OCI-LY1 (cell line): ENCODE data around the gene QSER1.

ENCODE experiments used
- H2AFZ ChIP-seq: fragments of 200-600 bp; sonication (generic), shearing (Covaris generic); 2 replicates; pipeline ENCODE4 v1.6.0; 2014; ENCODE audit warnings: antibody characterized with exemption, mild to moderate bottlenecking, low read length
- H3F3A ChIP-seq: fragments of 200-600 bp; sonication (generic), shearing (Covaris generic); 2 replicates; pipeline ENCODE4 v1.6.0; 2014; ENCODE audit warnings: mild to moderate bottlenecking, antibody characterized with exemption, low read length, moderate library complexity; ENCODE audit not compliant: insufficient read depth
- H3K27ac ChIP-seq: fragments of 200-600 bp; sonication (generic); 2 replicates; pipeline ENCODE4 v1.5.1; 2014; ENCODE audit warnings: low read length, mixed run types, mild to moderate bottlenecking, low read depth; ENCODE audit not compliant: poor library complexity, severe bottlenecking
- H3K27me3 ChIP-seq: fragments of 200-600 bp; sonication (generic); 2 replicates; pipeline ENCODE4 v1.6.0; 2014; ENCODE audit warnings: antibody characterized with exemption, mild to moderate bottlenecking, low read length, moderate library complexity; ENCODE audit not compliant: insufficient read depth
- H3K36me3 ChIP-seq: fragments of 200-600 bp; sonication (generic); 2 replicates; pipeline ENCODE4 v1.6.1; 2014; ENCODE audit warnings: mild to moderate bottlenecking, antibody characterized with exemption, low read length, moderate library complexity, mixed read lengths; ENCODE audit not compliant: insufficient read depth
- H3K4me1 ChIP-seq: fragments of 200-600 bp; sonication (generic); 2 replicates; pipeline ENCODE4 v1.5.1; 2014; ENCODE audit warnings: mild to moderate bottlenecking, low read length, moderate library complexity; ENCODE audit not compliant: insufficient read depth, severe bottlenecking
- H3K4me2 ChIP-seq: fragments of 200-600 bp; sonication (generic), shearing (Covaris generic); 2 replicates; pipeline ENCODE4 v1.6.1; 2014; ENCODE audit warnings: low read length
- H3K4me3 ChIP-seq: fragments of 200-600 bp; sonication (generic); 2 replicates; pipeline ENCODE4 v1.5.1; 2014; ENCODE audit warnings: low read length, low read depth, mild to moderate bottlenecking, mixed read lengths; ENCODE audit not compliant: poor library complexity, severe bottlenecking
- H3K79me2 ChIP-seq: fragments of 200-600 bp; shearing (Covaris generic); 2 replicates; pipeline ENCODE4 v1.6.1; 2016; ENCODE audit warnings: mixed run types, low read length, mixed read lengths; ENCODE audit not compliant: insufficient read depth
- H3K9ac ChIP-seq: fragments of 200-600 bp; sonication (generic), shearing (Covaris generic); 2 replicates; pipeline ENCODE4 v1.6.1; 2014; ENCODE audit warnings: mild to moderate bottlenecking, low read length, mixed read lengths
- H3K9me2 ChIP-seq: fragments of 200-600 bp; sonication (generic), shearing (Covaris generic); 2 replicates; pipeline ENCODE4 v1.6.1; 2014; ENCODE audit warnings: low read depth, mild to moderate bottlenecking, low read length, mixed read lengths
- H3K9me3 ChIP-seq: fragments of 200-600 bp; shearing (Covaris generic); 2 replicates; pipeline ENCODE4 v1.6.1; 2014; ENCODE audit warnings: low read length, mixed read lengths
- H4K20me1 ChIP-seq: fragments of 200-600 bp; sonication (generic), shearing (Covaris generic); 2 replicates; pipeline ENCODE4 v1.6.0; 2016; ENCODE audit warnings: mild to moderate bottlenecking, low read length; ENCODE audit not compliant: insufficient read depth
- CTCF ChIP-seq: fragments of 200-600 bp; sonication (generic), shearing (Covaris generic); IDR thresholded peaks from 2 replicates; pipeline ENCODE4 v1.5.1; 2017; ENCODE audit warnings: mild to moderate bottlenecking, antibody characterized with exemption, low read length, moderate library complexity, mixed read lengths
- EZH2 ChIP-seq: fragments of 200-600 bp; sonication (generic), shearing (Covaris generic); IDR thresholded peaks from 2 replicates; pipeline ENCODE4 v1.8.0; 2017; ENCODE audit warnings: borderline replicate concordance, mixed run types, mild to moderate bottlenecking, antibody characterized with exemption, low read length, moderate library complexity, mixed read lengths

QSER1 gene

GRCh38 chr11:32939046-32939445 lies 46.4 kb downstream of the QSER1 start:
- Histone ChIP-seq H3K79me2 (0 out of 2 replicates have a peak, but pooled peaks cover 7% of the 10 kb centered on the region), H3F3A (no peaks in the 10 kb centered on the region), H3K4me1 (peaks cover 5% of the 10 kb centered on the region), H3K9me3 (no peaks in the 10 kb centered on the region), H4K20me1 (no peaks in the 10 kb centered on the region), H3K36me3 (peaks cover 39% of the 10 kb centered on the region), H3K27ac (no peak overlapping the region), H3K4me3 (no peak overlapping the region), H3K9me2 (no peaks in the 10 kb centered on the region), H3K27me3 (no peaks in the 10 kb centered on the region), H3K9ac (no peak overlapping the region), H3K4me2 (no peak overlapping the region), H2AFZ (no peak overlapping the region)
- TF ChIP-seq CTCF (no peak), EZH2 (no peak)

GRCh38 chr11:32939866-32940265 lies 47.3 kb downstream of the QSER1 start:
- no peak overlapping the region for H2AFZ ChIP-seq
- H3K36me3 ChIP-seq = peaks cover 31% of the 10 kb centered on the region
- no peak for TF ChIP-seq EZH2
- TF ChIP-seq CTCF = no peak
- no peak overlapping the region for H3K4me2 ChIP-seq
- H3K4me3 ChIP-seq = no peak overlapping the region
- no peak overlapping the region for H3K27ac ChIP-seq
- H3K9ac ChIP-seq = no peak overlapping the region
- H3K79me2 ChIP-seq = 0 out of 2 replicates have a peak, but pooled peaks cover 7% of the 10 kb centered on the region
- H3K27me3 ChIP-seq = no peaks in the 10 kb centered on the region
- H3F3A ChIP-seq = no peaks in the 10 kb centered on the region
- no peaks in the 10 kb centered on the region for H3K9me2 ChIP-seq
- no peaks in the 10 kb centered on the region for H3K9me3 ChIP-seq
- no peaks in the 10 kb centered on the region for H4K20me1 ChIP-seq
- peaks cover 5% of the 10 kb centered on the region for H3K4me1 ChIP-seq

- Histone ChIP-seq H3K79me2 (0 out of 2 replicates have a peak, but pooled peaks cover 7% of the 10 kb centered on the region), H3K4me3 (no peak overlapping the region), H4K20me1 (no peaks in the 10 kb centered on the region), H2AFZ (no peak overlapping the region), H3K27me3 (no peaks in the 10 kb centered on the region), H3F3A (no peaks in the 10 kb centered on the region), H3K36me3 (peaks cover 24% of the 10 kb centered on the region), H3K4me1 (no peaks in the 10 kb centered on the region), H3K27ac (no peak overlapping the region), H3K9me3 (no peaks in the 10 kb centered on the region), H3K9ac (no peak overlapping the region), H3K9me2 (no peaks in the 10 kb centered on the region), H3K4me2 (no peak overlapping the region)
- TF ChIP-seq CTCF (no peak), EZH2 (no peak)
Measured at GRCh38 chr11:32940865-32941264, 48.3 kb downstream of the QSER1 start.
